HG02943 (cell line): ENCODE results near the gene ADRA2A.
A peak's percentile ranks its signal among the peaks of the same experiment; 100 is the strongest.

Experiments
- ATAC-seq: cut with Tn5 transposase; IDR thresholded peaks from one replicate; pipeline ENCODE4 v1.9.1; 2021; ENCODE audit warnings: mild to moderate bottlenecking, low read depth, moderate library complexity; ENCODE audit not compliant: unreplicated experiment

ADRA2A gene

GRCh38 chr10:111076682-111077478 is at the start of gene ADRA2A:
Gene ADRA2A, plus strand, starts transcription at chr10:111077029. Its CDS starts 968 bp downstream, at chr10:111077997.
- no peak for ATAC-seq

DNA sequence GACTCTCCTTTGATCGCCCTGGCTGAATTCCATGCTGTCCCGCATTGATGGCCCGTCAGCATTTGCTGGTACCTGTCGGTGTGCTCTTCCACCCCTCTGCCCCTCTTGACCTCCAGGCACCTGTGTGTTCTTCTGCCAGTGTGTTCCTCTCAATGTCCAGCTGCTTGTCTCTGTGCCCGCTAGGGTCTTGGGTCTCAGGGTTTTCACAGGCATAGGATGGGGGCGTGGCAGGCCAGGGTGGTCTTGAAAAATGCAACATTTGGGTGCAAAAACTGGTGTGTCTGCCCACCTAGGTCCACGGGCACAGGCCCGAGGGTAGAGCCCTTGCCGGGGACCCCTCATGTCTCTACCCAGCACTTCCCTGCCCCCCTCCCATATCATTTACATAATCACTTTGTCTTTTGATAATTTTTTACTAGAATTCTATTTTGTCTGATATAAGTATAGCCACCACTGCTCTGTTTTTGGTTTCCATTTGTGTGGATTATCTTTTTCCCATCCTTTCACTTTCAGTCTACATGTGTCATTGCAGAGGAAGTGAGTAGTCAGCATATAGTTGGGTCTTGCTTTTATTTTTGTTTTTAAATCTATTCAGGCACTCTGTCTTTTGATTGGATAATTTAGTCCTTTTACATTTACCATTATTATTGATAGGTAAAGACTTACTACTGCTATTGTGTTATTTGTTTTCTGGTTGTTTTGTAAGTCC is 46.6 kb upstream of the ADRA2A start:
- ATAC-seq: no peak

DNA sequence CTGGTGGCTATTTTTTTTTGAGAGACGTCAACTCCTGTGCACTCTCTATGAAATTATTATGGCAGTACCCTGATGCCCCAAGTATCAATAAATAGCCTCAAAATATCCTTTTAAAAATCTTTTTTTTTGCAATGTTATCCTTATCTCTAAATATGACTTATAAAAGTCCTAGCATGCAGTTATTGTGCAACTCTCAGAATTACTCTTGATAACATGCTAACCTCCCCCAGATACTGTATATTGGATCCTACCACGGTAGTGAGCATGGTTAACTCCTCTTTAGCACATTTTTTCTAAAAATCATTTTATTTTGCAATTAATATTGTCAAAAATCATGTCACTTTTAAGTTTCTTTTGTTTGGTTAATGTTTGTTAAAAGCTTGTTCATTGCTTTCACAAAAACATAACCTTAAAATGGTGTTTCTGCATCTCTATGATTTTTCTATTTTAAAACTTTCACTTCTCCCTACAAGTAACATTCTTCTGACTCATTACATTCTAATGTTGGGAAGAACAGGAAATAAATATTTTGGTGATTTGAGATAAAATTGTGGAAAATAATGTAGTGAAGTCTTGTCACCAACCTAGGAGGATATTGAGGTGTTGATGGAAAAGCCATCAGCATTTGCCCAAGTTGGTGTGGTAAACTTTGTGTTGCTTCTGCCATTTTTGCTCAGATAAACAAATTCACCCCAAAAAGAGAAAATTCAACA is 42.1 kb upstream of the ADRA2A start:
- ATAC-seq: no peak

- ATAC-seq: no peak
Measured at GRCh38 chr10:111035542-111035941, 41.3 kb upstream of the ADRA2A start.

GRCh38 chr10:111037858-111038257 is 39.0 kb upstream of the ADRA2A start:
- no peak for ATAC-seq

DNA sequence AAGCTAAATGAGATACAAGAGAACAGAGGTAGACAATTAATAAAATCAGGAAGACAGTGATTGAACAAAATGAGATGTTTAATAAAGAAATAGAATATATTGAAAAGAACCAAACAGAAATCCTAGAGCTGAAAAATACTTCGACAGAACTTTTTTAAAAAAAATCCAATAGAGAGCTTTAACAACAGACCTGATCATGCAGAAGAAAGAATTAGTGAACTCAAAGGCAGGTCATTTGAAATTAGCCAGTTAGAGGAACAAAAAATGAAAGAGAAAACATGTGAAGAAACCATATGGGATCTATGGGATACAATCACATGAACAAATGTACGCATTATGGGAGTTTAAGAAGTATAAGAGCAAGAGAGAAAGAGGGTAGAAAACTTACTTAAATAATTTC is 37.3 kb upstream of the ADRA2A start:
- no peak for ATAC-seq

GRCh38 chr10:111057006-111057405 is 19.8 kb upstream of the ADRA2A start:
- ATAC-seq: no peak

GRCh38 chr10:111063471-111063870 is 13.4 kb upstream of the ADRA2A start:
- no peak for ATAC-seq

GRCh38 chr10:111072232-111072631 is 4.6 kb upstream of the ADRA2A start:
- no peak for ATAC-seq

DNA sequence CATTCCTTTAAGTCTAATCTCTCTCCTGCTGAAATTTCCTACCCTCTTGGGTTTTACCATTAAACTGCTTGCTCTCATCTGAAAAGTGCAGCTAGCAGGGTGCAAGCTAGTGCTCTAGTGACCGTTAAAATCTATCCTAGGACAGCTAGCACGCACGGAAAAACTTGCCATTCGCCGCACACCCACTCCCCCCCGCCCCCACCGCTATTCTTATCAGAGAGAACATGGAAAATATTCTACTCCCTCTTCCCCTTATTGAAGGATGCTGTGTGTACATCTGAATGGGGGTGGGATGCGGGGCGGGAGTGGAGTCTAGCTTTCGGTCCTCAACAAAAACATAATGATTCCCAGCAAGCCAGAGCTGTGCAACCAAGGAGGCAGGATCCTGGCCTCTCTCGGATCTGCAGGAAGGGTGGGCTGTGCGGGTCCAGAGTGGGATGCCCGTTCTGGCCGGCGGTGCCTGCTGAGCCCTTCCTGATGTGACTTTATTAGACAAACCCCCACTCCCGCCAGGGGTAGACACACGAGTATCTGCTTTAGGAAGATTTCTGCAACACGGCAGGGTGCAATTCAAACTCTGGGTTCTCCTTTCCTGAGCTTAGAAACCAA is 1.1 kb upstream of the ADRA2A start:
- no peak for ATAC-seq

DNA sequence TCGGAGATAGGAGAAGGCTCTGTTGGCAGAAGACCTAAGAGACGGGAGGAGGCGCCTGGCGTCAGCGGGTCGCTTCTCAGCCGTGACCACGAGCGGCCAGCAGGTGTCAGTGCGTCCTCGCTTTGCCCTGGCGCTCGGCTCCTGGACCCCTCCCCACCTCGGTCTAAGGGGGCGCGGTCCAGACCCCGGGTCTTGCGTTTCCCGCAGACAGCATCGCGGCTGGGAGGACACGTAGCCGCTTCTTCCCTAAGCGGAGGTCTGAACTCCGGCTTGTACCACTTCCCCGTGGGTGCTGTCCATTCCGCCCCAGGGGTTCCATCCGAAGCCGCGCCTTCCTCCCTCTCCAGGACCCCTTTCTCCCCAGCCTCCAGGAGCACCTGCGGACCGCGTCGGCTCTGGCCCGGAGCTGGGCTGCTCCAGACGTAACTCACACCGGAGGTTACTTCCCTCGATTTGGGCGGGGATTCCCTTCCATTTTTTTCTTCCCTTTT is 593 bp upstream of the ADRA2A start:
- ATAC-seq: peak; percentile 55

DNA sequence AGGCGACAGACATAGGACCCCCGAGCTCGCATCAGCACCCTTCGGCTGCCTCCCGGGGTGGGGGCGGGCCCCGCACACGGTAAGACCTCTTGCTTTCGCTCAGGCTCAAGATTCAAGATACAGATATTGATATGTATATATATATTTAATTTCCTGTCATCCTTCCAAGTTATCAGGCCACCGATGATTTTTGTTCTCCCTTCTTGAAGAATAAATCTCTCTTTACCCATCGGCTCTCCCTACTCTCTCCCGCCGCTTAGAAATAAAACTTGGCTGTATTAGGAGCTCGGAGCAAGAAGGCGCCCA is 603 bp downstream of the ADRA2A start:
- no peak for ATAC-seq

GRCh38 chr10:111077785-111078504 is 1.1 kb downstream of the ADRA2A start:
- no peak for ATAC-seq

GRCh38 chr10:111078505-111079185 is 1.8 kb downstream of the ADRA2A start:
- no peak for ATAC-seq

GRCh38 chr10:111079241-111079760 is 2.5 kb downstream of the ADRA2A start:
- ATAC-seq: no peak

- no peak for ATAC-seq
Measured at GRCh38 chr10:111079781-111080180, 3.0 kb downstream of the ADRA2A start.

- no peak for ATAC-seq
Measured at GRCh38 chr10:111080224-111080623, 3.4 kb downstream of the ADRA2A start.

GRCh38 chr10:111081595-111081994 is 4.8 kb downstream of the ADRA2A start:
- ATAC-seq: no peak
